Erythroblast (primary cell): Measurements from ENCODE around the gene GFY.

Experiments used
- GATA1 ChIP-seq: IDR thresholded peaks from 2 replicates; pipeline ENCODE4 v1.6.1; 2011; ENCODE audit warnings: low read depth, mild to moderate bottlenecking, control low read depth, low read length, moderate library complexity
- POLR2A ChIP-seq: IDR thresholded peaks from 2 replicates; pipeline ENCODE4 v1.6.1; 2011; ENCODE audit warnings: mild to moderate bottlenecking, low read length

GRCh38 chr19:49427855-49428546, 2.8 kb downstream of the GFY start:
- TF ChIP-seq POLR2A (no peak), GATA1 (no peak)
